GM18511 (cell line): ENCODE results near the gene AOC3.
"Not testable (repeated sequence)": the region's sequence is repeated elsewhere in the genome, so short reads cannot be mapped to it uniquely, and the experiment has no call there.

Experiments
- ATAC-seq: cut with Tn5 transposase; IDR thresholded peaks from one replicate; pipeline ENCODE4 v1.9.1; 2021; ENCODE audit warnings: mild to moderate bottlenecking, moderate library complexity; ENCODE audit not compliant: unreplicated experiment

AOC3 gene

DNA sequence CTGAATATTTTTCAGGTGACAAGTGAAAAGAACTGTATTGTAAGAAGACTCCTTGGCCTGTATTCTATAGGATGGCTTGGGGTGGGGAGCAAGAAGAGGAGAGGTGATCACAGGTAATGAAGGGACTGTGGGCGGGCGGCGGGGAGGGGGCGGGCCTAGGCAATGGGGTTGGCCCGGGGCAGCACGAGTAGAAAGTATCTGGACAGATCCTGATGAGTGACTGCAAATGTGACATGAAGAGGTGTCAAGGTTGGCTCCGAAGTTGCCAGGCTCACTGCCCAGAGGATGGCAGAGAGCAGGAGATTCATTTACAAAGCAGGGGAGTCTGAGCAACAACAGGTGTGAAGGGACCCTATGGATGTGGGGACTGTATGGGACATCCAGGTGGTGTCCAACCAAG, 38.8 kb downstream of the AOC3 start:
- no peak for ATAC-seq

DNA sequence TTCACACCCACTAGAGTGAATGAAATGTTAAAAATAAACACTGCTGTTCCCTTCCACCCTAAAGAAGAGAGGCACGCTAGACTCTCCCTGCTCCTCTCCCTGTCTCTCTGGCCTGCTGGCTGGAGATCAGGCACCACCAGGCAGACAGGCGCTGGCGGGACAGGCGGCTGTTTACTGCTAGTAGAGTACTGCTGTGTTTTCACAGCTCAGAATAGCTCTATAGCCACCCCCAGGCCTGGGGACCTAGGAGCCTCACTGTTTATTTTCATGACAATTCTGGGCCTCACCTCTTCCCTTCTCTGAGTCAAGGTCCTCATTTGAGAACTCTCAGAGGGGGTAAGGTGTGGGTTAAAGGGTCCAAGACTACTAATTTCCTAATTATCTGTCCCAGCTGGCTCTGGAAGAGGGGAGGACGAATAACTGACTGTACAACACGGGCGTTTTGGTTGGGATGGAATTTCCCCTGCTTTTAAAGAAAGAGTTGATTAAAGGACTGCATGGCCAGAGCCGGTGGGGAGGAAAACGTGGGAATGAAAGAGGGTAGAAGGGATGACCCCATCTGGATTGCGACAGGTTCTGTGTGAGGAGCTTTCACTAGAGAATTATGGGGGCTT, 40.6 kb downstream of the AOC3 start:
- no peak for ATAC-seq

DNA sequence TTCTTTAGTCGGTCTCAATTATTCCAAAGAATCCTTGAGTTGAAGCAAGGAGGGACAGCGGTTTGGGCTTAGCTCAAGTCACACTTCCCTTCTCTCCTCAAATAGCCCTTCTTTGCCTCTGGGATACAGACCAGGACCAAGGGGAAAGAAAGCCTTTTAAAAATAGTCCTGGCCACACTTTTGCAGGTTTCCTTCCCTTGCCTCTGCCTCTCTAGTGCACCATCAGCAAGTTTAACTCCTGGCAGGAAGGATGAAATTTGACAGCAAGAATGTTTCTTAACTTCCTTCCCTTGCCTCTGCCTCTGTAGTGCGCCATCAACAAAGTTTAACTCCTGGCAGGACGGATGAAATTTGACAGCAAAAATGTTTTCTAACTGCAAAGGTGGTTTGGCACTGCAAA, 42.4 kb downstream of the AOC3 start:
- no peak for ATAC-seq

DNA sequence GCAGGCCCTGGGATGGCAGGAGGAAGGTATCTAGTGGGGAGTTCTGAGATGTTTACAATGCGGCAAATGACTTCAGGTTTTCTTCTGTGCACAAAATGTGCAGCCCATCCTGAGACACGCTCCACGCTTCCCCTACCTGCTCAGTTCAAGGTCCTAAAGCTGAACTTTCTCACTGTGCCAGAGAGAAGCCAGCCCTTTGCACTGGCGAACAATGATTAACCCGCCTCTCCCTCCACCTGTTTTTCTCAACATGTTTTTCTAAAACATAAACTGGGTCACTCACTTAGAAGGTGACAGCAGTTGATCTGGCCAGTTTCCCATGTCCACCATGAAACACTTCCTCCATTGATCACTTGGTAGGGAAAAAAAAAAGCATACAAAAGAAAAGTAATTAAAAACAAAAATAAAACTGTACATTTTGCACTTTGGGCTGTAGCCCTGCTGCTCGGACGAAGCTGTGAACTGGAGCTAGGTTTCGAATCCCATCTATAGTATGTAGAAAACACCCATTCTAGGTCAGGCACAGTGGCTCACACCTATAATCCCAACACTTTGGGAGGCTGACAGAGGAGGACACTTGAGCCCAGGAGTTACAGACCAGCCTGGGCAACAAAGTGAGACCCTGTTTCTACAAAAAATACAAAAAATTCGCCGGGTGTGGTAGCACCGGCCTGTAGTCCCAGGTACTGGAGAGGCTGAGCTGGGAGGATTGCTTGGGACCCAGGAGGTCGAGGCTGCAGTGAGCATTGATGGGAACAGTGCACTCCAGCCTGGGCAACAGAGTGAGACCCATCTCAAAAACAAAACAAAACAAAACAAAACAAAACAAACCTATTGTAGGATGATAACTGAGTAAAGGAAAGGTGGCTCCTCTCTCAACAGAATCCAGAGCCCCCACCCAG, 43.5 kb downstream of the AOC3 start:
- ATAC-seq = no peak

DNA sequence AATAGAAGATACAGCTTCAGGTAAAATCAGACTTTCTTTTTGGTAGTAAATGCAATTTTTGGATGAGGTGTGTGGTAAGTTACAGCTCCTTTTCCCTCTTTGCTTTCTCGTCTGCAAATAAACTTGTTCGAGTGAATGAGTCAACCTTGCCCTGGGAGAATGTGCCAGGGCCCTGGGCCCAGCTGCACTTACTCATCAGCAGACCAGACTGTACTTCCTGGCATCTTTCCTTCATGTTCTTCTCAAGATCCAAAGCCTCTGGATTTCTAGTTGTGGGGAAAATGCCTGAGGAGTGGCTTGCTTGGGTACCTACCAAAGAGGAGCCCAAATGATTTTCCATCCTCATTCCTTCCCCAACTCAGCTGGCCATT, 44.2 kb downstream of the AOC3 start:
- no peak for ATAC-seq

DNA sequence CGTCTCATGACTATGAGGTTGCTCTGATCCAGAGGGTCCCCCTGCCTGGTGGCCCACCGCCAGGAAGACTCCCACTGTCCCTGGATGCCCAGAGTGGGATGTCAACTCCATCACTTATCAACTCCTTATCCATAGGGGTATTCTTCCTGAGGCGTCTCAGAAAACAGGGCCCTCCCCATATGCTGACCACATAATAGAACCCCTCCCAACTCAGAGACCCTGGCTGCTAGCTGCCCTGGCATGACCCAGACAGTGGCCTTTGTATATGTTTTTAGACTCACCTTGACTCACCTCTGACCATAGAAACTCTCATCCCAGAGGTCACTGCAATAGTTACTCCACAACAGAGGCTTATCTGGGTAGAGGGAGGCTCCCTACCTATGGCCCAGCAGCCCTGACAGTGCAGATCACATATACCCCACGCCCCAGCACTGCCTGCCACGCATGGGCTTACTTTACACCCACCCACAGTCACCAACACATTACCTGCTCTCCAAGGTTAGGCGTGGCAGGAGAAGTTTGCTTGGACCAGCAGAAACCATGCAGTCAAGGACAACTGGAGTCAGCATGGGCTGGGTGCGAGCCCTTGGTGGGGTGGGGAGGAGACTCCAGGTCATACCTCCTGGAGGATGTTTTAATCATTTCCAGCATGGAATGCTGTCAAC, 47.3 kb downstream of the AOC3 start:
- no peak for ATAC-seq

DNA sequence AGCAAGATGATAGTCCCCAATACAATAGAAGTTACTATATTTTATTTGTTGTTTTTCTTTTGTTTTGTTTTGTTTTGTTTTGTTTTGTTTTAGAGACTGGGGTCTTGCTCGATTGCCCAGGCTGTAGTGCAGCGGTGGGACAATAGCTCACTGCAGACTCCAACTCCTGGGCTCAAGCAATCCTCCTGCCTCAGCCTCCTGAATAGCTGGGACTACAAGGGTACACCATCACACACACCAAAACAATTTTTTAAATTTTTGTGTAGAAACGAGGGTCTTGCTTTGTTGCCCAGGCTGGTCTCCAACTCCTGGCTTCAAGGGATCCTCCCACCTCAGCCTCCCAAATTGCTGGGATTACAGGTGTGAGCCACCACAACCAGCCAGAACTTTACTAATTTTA, 49.0 kb downstream of the AOC3 start:
- not testable (repeated sequence) for ATAC-seq

DNA sequence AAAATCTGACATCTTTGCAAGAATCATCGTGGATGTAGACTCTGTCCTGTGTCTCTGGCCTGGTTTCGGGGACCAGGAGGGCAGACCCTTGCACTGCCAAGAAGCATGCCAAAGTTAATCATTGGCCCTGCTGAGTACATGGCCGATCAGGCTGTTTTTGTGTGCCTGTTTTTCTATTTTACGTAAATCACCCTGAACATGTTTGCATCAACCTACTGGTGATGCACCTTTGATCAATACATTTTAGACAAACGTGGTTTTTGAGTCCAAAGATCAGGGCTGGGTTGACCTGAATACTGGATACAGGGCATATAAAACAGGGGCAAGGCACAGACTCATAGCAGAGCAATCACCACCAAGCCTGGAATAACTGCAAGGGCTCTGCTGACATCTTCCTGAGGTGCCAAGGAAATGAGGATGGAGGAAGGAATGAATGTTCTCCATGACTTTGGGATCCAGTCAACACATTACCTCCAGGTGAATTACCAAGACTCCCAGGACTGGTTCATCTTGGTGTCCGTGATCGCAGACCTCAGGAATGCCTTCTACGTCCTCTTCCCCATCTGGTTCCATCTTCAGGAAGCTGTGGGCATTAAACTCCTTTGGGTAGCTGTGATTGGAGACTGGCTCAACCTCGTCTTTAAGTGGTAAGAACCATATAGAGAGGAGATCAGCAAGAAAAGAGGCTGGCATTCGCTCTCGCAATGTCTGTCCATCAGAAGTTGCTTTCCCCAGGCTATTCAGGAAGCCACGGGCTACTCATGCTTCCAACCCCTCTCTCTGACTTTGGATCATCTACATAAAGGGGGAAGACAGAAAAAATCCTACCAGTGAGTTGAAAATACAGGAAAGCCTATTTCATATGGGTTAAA, 49.7 kb downstream of the AOC3 start, which contains the start of gene G6PC1:
G6PC1 (plus strand) TSS at position 340 of the 872 bp plus-strand sequence; CDS start at position 418, 78 bp downstream.
- no peak for ATAC-seq

DNA sequence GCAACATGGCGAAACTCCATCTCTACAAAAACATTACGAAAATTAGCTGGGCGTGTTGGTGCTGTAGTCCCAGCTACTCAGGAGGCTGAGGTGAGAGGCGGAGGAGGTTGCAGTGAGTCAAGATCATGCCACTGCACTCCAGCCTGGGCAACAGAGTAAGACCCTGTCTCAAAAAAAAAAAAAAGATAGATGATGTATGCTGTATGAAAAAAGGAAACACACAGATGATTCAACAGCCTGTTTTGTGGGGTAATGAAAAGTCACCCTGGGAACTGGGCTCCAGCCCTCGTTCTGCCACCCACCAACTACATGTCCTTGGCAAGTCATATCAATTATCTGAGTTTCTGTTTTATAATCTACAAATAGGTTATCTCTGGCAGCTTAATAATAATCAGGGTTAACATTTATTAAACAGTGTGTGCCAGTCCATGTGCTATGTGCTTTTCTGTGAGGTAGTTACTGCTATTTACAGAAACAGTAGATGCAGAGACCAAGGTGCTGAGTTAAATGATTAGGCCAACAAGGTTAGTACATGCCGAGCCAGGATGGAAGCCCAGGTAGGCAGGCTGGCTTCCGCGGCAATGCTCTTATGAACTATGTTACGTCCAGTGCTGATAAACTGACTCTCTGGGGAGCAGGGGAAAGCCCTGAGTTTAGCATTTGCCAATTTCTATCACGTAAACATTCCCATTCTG, 50.7 kb downstream of the AOC3 start:
- no peak for ATAC-seq

DNA sequence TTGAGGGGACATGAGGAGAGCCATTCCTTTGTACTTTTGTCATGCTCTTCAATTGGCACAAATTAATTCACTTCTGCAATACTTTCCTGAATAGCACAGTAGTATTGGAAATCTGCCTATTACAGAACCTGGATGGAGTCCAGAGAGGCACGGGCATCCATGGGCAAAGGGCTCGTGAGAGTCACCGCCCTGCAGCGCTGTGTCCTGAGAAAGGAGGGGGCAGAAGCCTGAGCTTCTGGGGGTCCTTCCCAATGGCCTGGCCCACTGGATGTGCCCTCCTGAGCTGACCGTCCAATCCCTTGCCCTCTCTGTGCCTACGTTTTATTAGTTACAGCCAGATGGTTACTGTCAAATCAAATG, 53.1 kb downstream of the AOC3 start:
- ATAC-seq = no peak

DNA sequence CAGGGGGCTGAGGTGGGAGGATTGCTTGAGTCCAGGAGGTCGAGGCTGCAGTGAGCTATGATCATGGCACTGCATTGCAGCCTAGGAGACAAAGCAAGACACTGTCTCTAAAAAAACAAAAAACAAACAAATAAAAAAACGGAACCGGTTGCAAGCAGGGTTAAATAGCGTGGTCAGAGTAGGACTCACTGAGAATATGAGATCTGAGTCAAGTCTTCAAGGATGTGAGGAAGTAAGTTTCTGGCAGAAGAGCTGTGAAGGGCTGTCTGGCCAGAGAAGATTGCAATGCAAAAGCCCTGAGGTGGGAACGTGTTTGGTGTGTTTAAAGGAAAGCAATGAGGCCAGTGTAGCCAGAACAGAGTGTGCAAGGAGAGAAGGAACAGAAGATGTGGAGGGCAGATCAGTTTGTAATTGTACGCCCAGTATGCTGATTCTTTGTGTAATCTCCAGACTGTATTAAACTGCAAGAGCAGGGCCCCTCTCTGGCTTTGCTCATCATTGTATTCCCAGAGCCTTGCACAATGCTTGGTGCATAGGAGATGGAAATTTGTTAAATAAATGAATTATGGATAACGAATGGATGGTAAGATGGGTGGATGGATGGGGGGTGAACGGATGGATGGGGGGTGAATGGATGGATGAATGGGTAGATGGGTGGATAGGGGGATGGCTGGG, 55.9 kb downstream of the AOC3 start:
- no peak for ATAC-seq
